ENCODE measurements around the gene ESF1. TPM values are rescaled to one million over a fixed set of nuclear protein-coding genes. Genes with fewer than 3 reads are reported as not detected.
"Not testable (repeated sequence)": the region's sequence is repeated elsewhere in the genome, so short reads cannot be mapped to it uniquely, and the experiment has no call there.

Gene ESF1
- total and polyA plus RNA-seq, 4 donors, result 3.5 to 7.3 (median 5.7) TPM

DNA sequence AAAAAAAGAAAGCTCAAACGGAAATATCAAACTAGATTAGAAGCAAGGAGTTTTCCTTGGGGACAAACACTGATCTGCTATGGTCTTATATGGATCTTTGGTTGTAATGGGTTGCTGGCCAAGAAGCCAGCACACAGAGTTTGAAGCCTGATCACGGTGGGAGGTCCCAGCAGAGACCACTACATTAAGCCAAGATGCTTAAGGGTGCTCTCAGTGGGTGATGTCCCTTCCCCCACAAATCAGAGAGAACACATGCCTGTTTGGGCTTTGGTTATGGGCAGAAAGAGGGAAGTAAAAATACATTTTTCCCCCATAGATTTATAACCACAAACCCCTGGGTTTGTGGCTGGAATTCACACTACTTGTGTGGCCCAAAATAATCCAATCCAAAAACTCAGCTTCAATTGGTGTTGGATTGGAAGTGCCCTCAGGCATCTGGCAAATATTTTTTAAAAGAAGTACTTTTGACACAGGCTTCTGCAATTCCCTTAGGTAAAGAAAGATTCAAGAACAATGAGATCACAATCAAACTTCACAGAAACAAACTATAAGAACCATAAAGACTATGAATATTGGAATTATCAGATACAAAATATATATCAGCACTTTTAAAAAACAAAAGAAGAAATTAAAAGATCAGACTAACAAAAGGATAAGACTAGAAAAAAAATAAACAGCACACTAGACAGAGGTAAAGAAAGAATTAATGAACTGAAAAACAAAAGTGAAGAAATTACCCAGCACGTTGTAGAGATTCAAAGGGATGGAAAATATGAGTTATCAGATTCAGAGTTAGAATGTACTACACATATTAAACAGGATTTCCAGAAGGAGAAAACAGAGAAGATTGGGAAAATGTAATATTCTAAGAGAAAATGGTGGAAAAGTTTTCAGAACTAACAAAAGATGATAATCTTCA lies 44.7 kb downstream of the ESF1 start:
- DNase-seq (ENCODE audit: low spot score), result no peak
- no peaks in the 10 kb centered on the region for H3K4me1 ChIP-seq (ENCODE audit: control insufficient read depth in 4 of 4, insufficient read depth in 4 of 4, low read length in 3 of 4)
- H3K27ac ChIP-seq (ENCODE audit: low read depth in 1 of 2, low read length in 2 of 2), result no peak overlapping the region
- no peak overlapping the region for H3K4me3 ChIP-seq (ENCODE audit: low read depth in 1 of 3, low read length in 3 of 3)
- H3K36me3 ChIP-seq (ENCODE audit: control insufficient read depth in 4 of 4, insufficient read depth in 3 of 4, low read depth in 1 of 4, low read length in 3 of 4), result peaks cover 0 to 8% (median 4%) of the 10 kb centered on the region in 4 donors
- TF ChIP-seq FOXA2 (IDR thresholded peaks at IDR 0.05) (no peak), RXRA (IDR thresholded peaks at IDR 0.05) (no peak), EGR1 (IDR thresholded peaks at IDR 0.05; ENCODE audit: low read depth in 2 of 2) (no peak), HNF4A (conservative IDR thresholded peaks at IDR 0.05) (no peak), FOXA1 (IDR thresholded peaks at IDR 0.05) (no peak), JUND (IDR thresholded peaks at IDR 0.05) (no peak)
- TF ChIP-seq, protein P1, sequence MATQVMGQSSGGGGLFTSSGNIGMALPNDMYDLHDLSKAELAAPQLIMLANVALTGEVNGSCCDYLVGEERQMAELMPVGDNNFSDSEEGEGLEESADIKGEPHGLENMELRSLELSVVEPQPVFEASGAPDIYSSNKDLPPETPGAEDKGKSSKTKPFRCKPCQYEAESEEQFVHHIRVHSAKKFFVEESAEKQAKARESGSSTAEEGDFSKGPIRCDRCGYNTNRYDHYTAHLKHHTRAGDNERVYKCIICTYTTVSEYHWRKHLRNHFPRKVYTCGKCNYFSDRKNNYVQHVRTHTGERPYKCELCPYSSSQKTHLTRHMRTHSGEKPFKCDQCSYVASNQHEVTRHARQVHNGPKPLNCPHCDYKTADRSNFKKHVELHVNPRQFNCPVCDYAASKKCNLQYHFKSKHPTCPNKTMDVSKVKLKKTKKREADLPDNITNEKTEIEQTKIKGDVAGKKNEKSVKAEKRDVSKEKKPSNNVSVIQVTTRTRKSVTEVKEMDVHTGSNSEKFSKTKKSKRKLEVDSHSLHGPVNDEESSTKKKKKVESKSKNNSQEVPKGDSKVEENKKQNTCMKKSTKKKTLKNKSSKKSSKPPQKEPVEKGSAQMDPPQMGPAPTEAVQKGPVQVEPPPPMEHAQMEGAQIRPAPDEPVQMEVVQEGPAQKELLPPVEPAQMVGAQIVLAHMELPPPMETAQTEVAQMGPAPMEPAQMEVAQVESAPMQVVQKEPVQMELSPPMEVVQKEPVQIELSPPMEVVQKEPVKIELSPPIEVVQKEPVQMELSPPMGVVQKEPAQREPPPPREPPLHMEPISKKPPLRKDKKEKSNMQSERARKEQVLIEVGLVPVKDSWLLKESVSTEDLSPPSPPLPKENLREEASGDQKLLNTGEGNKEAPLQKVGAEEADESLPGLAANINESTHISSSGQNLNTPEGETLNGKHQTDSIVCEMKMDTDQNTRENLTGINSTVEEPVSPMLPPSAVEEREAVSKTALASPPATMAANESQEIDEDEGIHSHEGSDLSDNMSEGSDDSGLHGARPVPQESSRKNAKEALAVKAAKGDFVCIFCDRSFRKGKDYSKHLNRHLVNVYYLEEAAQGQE (IDR thresholded peaks at IDR 0.05), result no peak
- TF ChIP-seq, protein P2, sequence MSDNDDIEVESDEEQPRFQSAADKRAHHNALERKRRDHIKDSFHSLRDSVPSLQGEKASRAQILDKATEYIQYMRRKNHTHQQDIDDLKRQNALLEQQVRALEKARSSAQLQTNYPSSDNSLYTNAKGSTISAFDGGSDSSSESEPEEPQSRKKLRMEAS (IDR thresholded peaks at IDR 0.05), result no peak
- H3K9ac ChIP-seq (ENCODE audit: low read depth in 1 of 2, low read length in 2 of 2), result no peak overlapping the region
- H3K9me3 ChIP-seq (ENCODE audit: control insufficient read depth in 4 of 4, low read length in 3 of 4), result no peaks in the 10 kb centered on the region
- H3K27me3 ChIP-seq (ENCODE audit: control insufficient read depth in 4 of 4, insufficient read depth in 4 of 4, low read length in 3 of 4), result no peaks in the 10 kb centered on the region
- 89% methylated on average over 3 of the region's 3 CpGs for WGBS

DNA sequence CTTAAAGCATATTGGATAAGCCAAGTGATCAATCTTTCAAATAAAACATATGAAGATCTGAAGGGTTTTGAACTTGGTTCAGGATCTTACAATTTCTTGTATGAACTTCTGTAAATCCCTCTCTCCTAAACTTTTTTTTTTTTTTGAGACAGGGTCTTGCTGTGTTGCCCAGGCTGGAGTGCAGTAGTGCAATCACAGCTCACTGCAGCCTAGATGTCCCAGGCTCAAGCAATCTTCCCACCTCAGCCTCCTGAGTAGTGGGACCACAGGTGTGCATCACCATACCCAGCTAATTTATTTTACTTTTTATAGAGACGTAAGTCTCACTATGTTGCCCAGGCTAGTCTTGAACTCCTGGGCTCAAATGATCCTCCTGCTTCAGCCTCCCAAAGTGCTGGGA lies 46.5 kb downstream of the ESF1 start:
- 97% methylated on average over 1 of the region's 1 CpG for WGBS
- H3K27me3 ChIP-seq (ENCODE audit: control insufficient read depth in 4 of 4, insufficient read depth in 4 of 4, low read length in 3 of 4); H3K27ac ChIP-seq (ENCODE audit: low read depth in 1 of 2, low read length in 2 of 2); DNase-seq (ENCODE audit: low spot score); H3K4me3 ChIP-seq (ENCODE audit: low read depth in 1 of 3, low read length in 3 of 3); H3K9ac ChIP-seq (ENCODE audit: low read depth in 1 of 2, low read length in 2 of 2); H3K4me1 ChIP-seq (ENCODE audit: control insufficient read depth in 4 of 4, insufficient read depth in 4 of 4, low read length in 3 of 4); H3K9me3 ChIP-seq (ENCODE audit: control insufficient read depth in 4 of 4, low read length in 3 of 4): not testable (repeated sequence)
- peaks cover 2 to 11% (median 7%) of the 10 kb centered on the region in 4 donors for H3K36me3 ChIP-seq (ENCODE audit: control insufficient read depth in 4 of 4, insufficient read depth in 3 of 4, low read depth in 1 of 4, low read length in 3 of 4)

DNA sequence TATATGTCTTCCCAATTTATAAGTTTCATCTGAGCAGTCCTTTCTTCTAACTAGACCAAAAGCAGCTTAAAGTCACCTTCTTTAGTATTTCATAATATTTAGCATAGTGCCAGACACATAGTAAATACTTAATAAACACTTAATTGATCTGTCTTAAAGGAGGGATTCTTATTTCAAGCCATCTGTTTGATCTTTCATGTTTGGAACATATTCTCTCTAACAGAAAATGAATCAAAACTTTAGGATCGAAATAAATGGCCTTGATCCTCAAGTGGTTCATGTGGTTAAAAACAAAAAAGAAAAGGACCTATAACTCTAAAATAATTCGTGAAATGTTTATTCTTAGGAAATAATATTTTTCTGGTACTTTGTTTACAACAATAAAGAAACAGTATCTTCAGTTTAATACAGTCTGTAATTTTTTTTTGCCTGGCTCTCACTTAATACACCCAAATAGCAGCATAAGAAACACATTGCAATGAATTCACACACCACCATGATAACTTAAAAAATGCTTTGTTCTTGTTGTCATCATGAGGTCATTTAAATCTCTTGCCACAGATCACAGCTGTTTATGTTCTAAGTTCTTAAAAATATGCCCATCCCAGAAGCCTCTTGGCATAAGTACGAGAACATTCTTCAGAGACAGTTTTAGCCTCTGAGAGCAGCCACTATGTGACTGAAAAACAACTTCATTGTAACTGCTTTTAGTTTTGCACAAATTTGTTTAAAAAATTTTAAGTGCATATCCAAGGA lies 48.1 kb downstream of the ESF1 start:
- no peak overlapping the region for H3K9ac ChIP-seq (ENCODE audit: low read depth in 1 of 2, low read length in 2 of 2)
- H3K4me3 ChIP-seq (ENCODE audit: low read depth in 1 of 3, low read length in 3 of 3), result no peak overlapping the region
- H3K36me3 ChIP-seq (ENCODE audit: control insufficient read depth in 4 of 4, insufficient read depth in 3 of 4, low read depth in 1 of 4, low read length in 3 of 4), result peaks cover 4 to 20% (median 12%) of the 10 kb centered on the region in 4 donors
- no peaks in the 10 kb centered on the region for H3K27me3 ChIP-seq (ENCODE audit: control insufficient read depth in 4 of 4, insufficient read depth in 4 of 4, low read length in 3 of 4)
- H3K9me3 ChIP-seq (ENCODE audit: control insufficient read depth in 4 of 4, low read length in 3 of 4), result no peaks in the 10 kb centered on the region
- no peak for DNase-seq (ENCODE audit: low spot score)
- H3K4me1 ChIP-seq (ENCODE audit: control insufficient read depth in 4 of 4, insufficient read depth in 4 of 4, low read length in 3 of 4), result no peaks in the 10 kb centered on the region
- WGBS, result 91% methylated on average over 3 of the region's 3 CpGs
- TF ChIP-seq HNF4G (IDR thresholded peaks at IDR 0.05) (no peak), EGR1 (IDR thresholded peaks at IDR 0.05; ENCODE audit: low read depth in 2 of 2) (no peak), NR2F2 (IDR thresholded peaks at IDR 0.05) (no peak), JUND (IDR thresholded peaks at IDR 0.05) (no peak), SP1 (IDR thresholded peaks at IDR 0.05) (no peak), YY1 (IDR thresholded peaks at IDR 0.05) (no peak), GABPA (IDR thresholded peaks at IDR 0.05 in 1 of 2, conservative IDR thresholded peaks at IDR 0.05 in 1 of 2) (no peak), HNF4A (conservative IDR thresholded peaks at IDR 0.05) (no peak)
- TF ChIP-seq, protein P3, sequence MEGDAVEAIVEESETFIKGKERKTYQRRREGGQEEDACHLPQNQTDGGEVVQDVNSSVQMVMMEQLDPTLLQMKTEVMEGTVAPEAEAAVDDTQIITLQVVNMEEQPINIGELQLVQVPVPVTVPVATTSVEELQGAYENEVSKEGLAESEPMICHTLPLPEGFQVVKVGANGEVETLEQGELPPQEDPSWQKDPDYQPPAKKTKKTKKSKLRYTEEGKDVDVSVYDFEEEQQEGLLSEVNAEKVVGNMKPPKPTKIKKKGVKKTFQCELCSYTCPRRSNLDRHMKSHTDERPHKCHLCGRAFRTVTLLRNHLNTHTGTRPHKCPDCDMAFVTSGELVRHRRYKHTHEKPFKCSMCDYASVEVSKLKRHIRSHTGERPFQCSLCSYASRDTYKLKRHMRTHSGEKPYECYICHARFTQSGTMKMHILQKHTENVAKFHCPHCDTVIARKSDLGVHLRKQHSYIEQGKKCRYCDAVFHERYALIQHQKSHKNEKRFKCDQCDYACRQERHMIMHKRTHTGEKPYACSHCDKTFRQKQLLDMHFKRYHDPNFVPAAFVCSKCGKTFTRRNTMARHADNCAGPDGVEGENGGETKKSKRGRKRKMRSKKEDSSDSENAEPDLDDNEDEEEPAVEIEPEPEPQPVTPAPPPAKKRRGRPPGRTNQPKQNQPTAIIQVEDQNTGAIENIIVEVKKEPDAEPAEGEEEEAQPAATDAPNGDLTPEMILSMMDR (IDR thresholded peaks at IDR 0.05; ENCODE audit: low read depth, low read length, missing input control), result no peak
- no peak overlapping the region for H3K27ac ChIP-seq (ENCODE audit: low read depth in 1 of 2, low read length in 2 of 2)

Data from liver (tissue), 9 donors.